Keratinocyte (primary cell): ENCODE data around the gene FABP7.

Source experiments
- EZH2 ChIP-seq: IDR thresholded peaks from one replicate; pipeline ENCODE4 v1.6.1; 2012; ENCODE audit warnings: inconsistent platforms, mild to moderate bottlenecking, low read length, moderate library complexity
- TF ChIP-seq, protein P1 (sequence below), 3 experiments: IDR thresholded peaks in 1 of 3; conservative IDR thresholded peaks in 1 of 3; optimal IDR thresholded peaks in 1 of 3; 2 replicates in 2 of 3; 3 replicates in 1 of 3; pipeline versions ENCODE3 to v1.5.1; 2011; ENCODE audit warnings: low read length in 3 of 3, mild to moderate bottlenecking in 3 of 3, moderate library complexity in 2 of 3, control low read depth in 1 of 3, inconsistent platforms in 1 of 3; ENCODE audit not compliant: insufficient read depth in 2 of 3; ENCODE audit errors: extremely low read depth in 1 of 3

DNA sequence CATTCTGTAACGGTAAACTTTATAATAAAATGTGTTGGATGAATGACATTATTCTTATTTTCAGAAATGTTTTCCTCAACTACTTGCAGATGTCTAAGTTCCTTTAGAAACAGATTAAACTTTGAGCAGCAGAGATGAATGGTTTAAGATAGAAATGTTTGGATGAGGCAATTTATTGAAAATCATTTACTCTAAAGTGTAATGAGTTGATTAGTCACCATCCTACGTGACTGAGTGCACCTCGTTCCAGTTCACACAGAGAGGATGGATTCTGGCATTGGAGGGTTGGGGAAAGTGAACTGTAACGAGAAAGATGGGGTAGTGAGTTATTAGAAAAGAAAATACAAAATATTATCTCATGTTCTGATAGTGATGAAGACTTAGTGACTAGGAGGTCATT is 38.2 kb downstream of the FABP7 start:
- TF ChIP-seq, protein P1, sequence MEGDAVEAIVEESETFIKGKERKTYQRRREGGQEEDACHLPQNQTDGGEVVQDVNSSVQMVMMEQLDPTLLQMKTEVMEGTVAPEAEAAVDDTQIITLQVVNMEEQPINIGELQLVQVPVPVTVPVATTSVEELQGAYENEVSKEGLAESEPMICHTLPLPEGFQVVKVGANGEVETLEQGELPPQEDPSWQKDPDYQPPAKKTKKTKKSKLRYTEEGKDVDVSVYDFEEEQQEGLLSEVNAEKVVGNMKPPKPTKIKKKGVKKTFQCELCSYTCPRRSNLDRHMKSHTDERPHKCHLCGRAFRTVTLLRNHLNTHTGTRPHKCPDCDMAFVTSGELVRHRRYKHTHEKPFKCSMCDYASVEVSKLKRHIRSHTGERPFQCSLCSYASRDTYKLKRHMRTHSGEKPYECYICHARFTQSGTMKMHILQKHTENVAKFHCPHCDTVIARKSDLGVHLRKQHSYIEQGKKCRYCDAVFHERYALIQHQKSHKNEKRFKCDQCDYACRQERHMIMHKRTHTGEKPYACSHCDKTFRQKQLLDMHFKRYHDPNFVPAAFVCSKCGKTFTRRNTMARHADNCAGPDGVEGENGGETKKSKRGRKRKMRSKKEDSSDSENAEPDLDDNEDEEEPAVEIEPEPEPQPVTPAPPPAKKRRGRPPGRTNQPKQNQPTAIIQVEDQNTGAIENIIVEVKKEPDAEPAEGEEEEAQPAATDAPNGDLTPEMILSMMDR (optimal IDR thresholded peaks at IDR 0.05 in 1 of 3, IDR thresholded peaks at IDR 0.05 in 1 of 3, conservative IDR thresholded peaks at IDR 0.05 in 1 of 3; ENCODE audit: extremely low read depth in 1 of 3, insufficient read depth in 2 of 3, low read length in 3 of 3): no peak
- no peak for TF ChIP-seq EZH2
